ENCODE measurements around the gene L3HYPDH.

Gene L3HYPDH

DNA sequence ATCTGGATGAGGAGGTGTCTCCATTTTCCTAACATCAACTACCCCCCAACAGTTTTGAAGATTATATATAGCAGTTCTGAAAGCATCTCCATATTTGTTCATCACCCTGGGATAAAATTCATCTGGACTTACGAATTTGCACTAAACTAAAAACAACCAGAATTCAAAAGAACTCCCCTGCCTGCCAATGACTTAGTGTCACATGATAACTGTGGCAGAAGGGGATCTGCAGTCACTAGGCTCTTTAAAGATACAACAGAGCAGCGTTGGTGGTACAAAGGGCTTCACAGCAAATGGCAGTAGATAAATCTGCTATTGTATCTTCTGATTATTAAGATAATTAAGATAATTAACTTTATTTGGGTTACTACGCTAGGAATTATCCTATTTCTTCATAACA lies 49.1 kb downstream of the L3HYPDH start:
- Histone ChIP-seq H3K4me1 (ENCODE audit: control insufficient read depth in 5 of 5, insufficient read depth in 5 of 5, low read length in 5 of 5) (peaks cover 0 to 18% (median 11%) of the 10 kb centered on the region in 5 donors), H3K27me3 (ENCODE audit: control insufficient read depth in 5 of 5, insufficient read depth in 4 of 5, low read length in 5 of 5) (no peaks in the 10 kb centered on the region), H3K27ac (ENCODE audit: low read depth, low read length) (no peak overlapping the region), H3K4me3 (ENCODE audit: low read depth in 1 of 5, low read length in 5 of 5) (no peak overlapping the region), H3K36me3 (ENCODE audit: control insufficient read depth in 5 of 5, insufficient read depth in 5 of 5, low read length in 5 of 5) (peaks cover 0 to 5% (median 0%) of the 10 kb centered on the region in 5 donors), H3K9me3 (ENCODE audit: control insufficient read depth in 5 of 5, low read length in 5 of 5) (no peaks in the 10 kb centered on the region), H3K9ac (ENCODE audit: low read length in 5 of 5) (no peak overlapping the region)

GRCh38 chr14:59429790-59430189 lies 54.4 kb downstream of the L3HYPDH start:
- Histone ChIP-seq H3K27ac (ENCODE audit: low read depth, low read length) (no peak overlapping the region), H3K36me3 (ENCODE audit: control insufficient read depth in 5 of 5, insufficient read depth in 5 of 5, low read length in 5 of 5) (peaks cover 0 to 5% (median 0%) of the 10 kb centered on the region in 5 donors), H3K4me1 (ENCODE audit: control insufficient read depth in 5 of 5, insufficient read depth in 5 of 5, low read length in 5 of 5) (peaks cover 10 to 37% (median 32%) of the 10 kb centered on the region in 5 donors), H3K27me3 (ENCODE audit: control insufficient read depth in 5 of 5, insufficient read depth in 4 of 5, low read length in 5 of 5) (no peaks in the 10 kb centered on the region), H3K9ac (ENCODE audit: low read length in 5 of 5) (no peak overlapping the region), H3K4me3 (ENCODE audit: low read depth in 1 of 5, low read length in 5 of 5) (no peak overlapping the region), H3K9me3 (ENCODE audit: control insufficient read depth in 5 of 5, low read length in 5 of 5) (no peaks in the 10 kb centered on the region)

DNA sequence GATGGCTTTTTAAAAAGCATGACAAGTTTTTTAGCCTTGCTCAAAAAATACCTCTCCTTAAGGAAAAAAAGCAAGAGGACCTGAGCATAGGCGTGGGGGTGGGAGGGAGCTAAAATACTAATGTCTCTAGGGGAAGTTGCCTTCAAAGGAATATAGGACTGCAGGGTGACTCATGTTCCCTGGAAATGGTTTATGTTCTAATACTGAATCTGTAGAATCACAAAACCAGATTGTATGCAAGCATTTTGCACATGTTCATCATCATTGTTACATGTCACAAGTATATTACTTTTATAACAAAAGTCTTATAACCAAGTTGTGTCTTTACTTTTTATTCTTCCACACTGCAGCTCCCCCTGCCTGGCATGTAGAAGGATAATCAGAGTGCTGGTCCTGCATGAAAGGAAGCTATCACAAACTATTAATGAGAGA lies 55.6 kb downstream of the L3HYPDH start:
- peak overlapping the region; percentile 77 for H3K27ac ChIP-seq (ENCODE audit: low read depth, low read length)
- peaks cover 0 to 5% (median 0%) of the 10 kb centered on the region in 5 donors for H3K36me3 ChIP-seq (ENCODE audit: control insufficient read depth in 5 of 5, insufficient read depth in 5 of 5, low read length in 5 of 5)
- no peaks in the 10 kb centered on the region for H3K9me3 ChIP-seq (ENCODE audit: control insufficient read depth in 5 of 5, low read length in 5 of 5)
- no peak overlapping the region for H3K4me3 ChIP-seq (ENCODE audit: low read depth in 1 of 5, low read length in 5 of 5)
- H3K4me1 ChIP-seq (ENCODE audit: control insufficient read depth in 5 of 5, insufficient read depth in 5 of 5, low read length in 5 of 5): peaks cover 10 to 43% (median 37%) of the 10 kb centered on the region in 5 donors
- H3K27me3 ChIP-seq (ENCODE audit: control insufficient read depth in 5 of 5, insufficient read depth in 4 of 5, low read length in 5 of 5): no peaks in the 10 kb centered on the region
- no peak overlapping the region for H3K9ac ChIP-seq (ENCODE audit: low read length in 5 of 5)

- Histone ChIP-seq H3K36me3 (ENCODE audit: control insufficient read depth in 5 of 5, insufficient read depth in 5 of 5, low read length in 5 of 5) (peaks cover 0 to 5% (median 0%) of the 10 kb centered on the region in 5 donors), H3K9me3 (ENCODE audit: control insufficient read depth in 5 of 5, low read length in 5 of 5) (no peaks in the 10 kb centered on the region), H3K9ac (ENCODE audit: low read length in 5 of 5) (no peak overlapping the region), H3K4me1 (ENCODE audit: control insufficient read depth in 5 of 5, insufficient read depth in 5 of 5, low read length in 5 of 5) (peaks cover 10 to 43% (median 37%) of the 10 kb centered on the region in 5 donors), H3K27ac (ENCODE audit: low read depth, low read length) (peak overlapping the region; percentile 77), H3K27me3 (ENCODE audit: control insufficient read depth in 5 of 5, insufficient read depth in 4 of 5, low read length in 5 of 5) (no peaks in the 10 kb centered on the region), H3K4me3 (ENCODE audit: low read depth in 1 of 5, low read length in 5 of 5) (no peak overlapping the region)
Measured at GRCh38 chr14:59427653-59428580, 56.3 kb downstream of the L3HYPDH start.

DNA sequence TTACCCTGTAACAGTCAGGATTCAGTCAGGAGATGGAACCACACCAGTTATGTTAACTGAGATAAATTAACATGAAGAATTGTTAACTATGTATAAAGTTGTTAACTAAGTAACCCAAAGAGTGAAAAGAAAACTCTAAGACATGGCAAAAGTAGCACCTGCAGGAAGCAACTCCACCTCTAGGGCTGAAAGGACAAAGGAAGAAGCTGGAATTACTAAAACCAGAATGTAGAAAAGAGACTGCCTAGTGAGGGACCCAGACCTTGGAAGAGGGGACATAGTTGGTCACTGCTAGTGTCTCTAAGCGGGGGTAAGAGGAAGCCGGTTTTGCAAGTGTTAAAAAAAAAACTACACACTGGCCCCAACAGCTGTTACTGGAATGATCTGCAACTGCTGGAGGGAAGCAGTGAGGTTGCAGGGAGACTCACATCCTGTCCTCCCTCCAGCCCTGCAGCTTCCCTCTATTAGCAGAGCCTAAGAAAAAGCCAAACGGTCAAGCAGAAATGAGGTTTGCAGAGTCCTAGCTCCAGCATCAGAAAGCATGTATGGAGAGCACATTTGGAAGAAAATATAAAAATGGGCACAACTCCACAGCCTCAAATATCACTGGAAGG lies 58.8 kb downstream of the L3HYPDH start:
- Histone ChIP-seq H3K27me3 (ENCODE audit: control insufficient read depth in 5 of 5, insufficient read depth in 4 of 5, low read length in 5 of 5) (no peaks in the 10 kb centered on the region), H3K4me1 (ENCODE audit: control insufficient read depth in 5 of 5, insufficient read depth in 5 of 5, low read length in 5 of 5) (peaks cover 13 to 54% (median 46%) of the 10 kb centered on the region in 5 donors), H3K36me3 (ENCODE audit: control insufficient read depth in 5 of 5, insufficient read depth in 5 of 5, low read length in 5 of 5) (no peaks in the 10 kb centered on the region), H3K27ac (ENCODE audit: low read depth, low read length) (no peak overlapping the region), H3K9me3 (ENCODE audit: control insufficient read depth in 5 of 5, low read length in 5 of 5) (no peaks in the 10 kb centered on the region), H3K4me3 (ENCODE audit: low read depth in 1 of 5, low read length in 5 of 5) (no peak overlapping the region), H3K9ac (ENCODE audit: low read length in 5 of 5) (no peak overlapping the region)

GRCh38 chr14:59424341-59425071 lies 59.7 kb downstream of the L3HYPDH start:
- Histone ChIP-seq H3K36me3 (ENCODE audit: control insufficient read depth in 5 of 5, insufficient read depth in 5 of 5, low read length in 5 of 5) (no peaks in the 10 kb centered on the region), H3K9ac (ENCODE audit: low read length in 5 of 5) (no peak overlapping the region), H3K9me3 (ENCODE audit: control insufficient read depth in 5 of 5, low read length in 5 of 5) (no peaks in the 10 kb centered on the region), H3K27ac (ENCODE audit: low read depth, low read length) (peak overlapping the region; percentile 42), H3K4me3 (ENCODE audit: low read depth in 1 of 5, low read length in 5 of 5) (no peak overlapping the region), H3K27me3 (ENCODE audit: control insufficient read depth in 5 of 5, insufficient read depth in 4 of 5, low read length in 5 of 5) (no peaks in the 10 kb centered on the region), H3K4me1 (ENCODE audit: control insufficient read depth in 5 of 5, insufficient read depth in 5 of 5, low read length in 5 of 5) (peaks cover 13 to 54% (median 46%) of the 10 kb centered on the region in 5 donors)

All from subcutaneous abdominal adipose tissue (tissue), 5 donors.